GM12891 (cell line): Measurements from ENCODE around the gene SNAI1.
A peak's percentile ranks its signal among the peaks of the same experiment; 100 is the strongest.

Source experiments
- DNase-seq: peaks from one replicate; pipeline ENCODE4 v3.0.0; 2011; ENCODE audit warnings: low spot score; ENCODE audit not compliant: insufficient read length
- FAIRE-seq: peaks from 2 replicates; lab custom pipeline; 2011; peaks lifted over from hg19 to GRCh38; lab: Jason Lieb, UNC
- PAX5 ChIP-seq: IDR thresholded peaks from 2 replicates; pipeline ENCODE4 v1.6.1; 2011; ENCODE audit warnings: low read length, moderate library complexity, mild to moderate bottlenecking; ENCODE audit not compliant: insufficient read depth, severe bottlenecking
- POLR2A ChIP-seq: IDR thresholded peaks from 2 replicates; pipeline ENCODE4 v1.6.1; 2011; ENCODE audit warnings: low read depth, low read length, control low read depth
- POLR2AphosphoS5 ChIP-seq: IDR thresholded peaks from 2 replicates; pipeline ENCODE4 v1.6.1; 2011; ENCODE audit warnings: low read depth, low read length, control low read depth
- POU2F2 ChIP-seq: IDR thresholded peaks from 2 replicates; pipeline ENCODE4 v1.6.1; 2011; ENCODE audit warnings: low read depth, mild to moderate bottlenecking, control low read depth, low read length, moderate library complexity
- SPI1 ChIP-seq: IDR thresholded peaks from 2 replicates; pipeline ENCODE4 v1.6.1; 2011; ENCODE audit warnings: low read depth, low read length, control low read depth
- TAF1 ChIP-seq: IDR thresholded peaks from 2 replicates; pipeline ENCODE4 v1.6.1; 2011; ENCODE audit warnings: low read depth, low read length, control low read depth

SNAI1 gene

DNA sequence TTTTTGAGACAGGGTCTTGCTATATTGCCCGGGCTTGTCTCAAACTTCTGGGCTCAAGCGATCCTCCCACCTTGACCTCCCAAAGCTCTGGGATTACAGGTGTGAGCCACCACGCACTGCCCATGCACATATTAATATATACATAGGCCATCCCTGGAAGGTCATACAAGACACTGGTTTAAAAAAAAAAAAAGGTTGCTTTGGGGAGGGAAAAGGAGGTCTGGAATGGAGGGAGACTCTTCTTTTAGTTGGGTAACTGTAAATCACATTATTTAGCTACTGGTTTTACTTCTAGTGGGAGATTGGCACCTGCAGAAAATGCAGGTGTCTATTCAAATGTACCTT is 4.1 kb upstream of the SNAI1 start:
- FAIRE-seq (no peak), DNase-seq (no peak)
- TF ChIP-seq POLR2AphosphoS5, result no peak
- no peak for TF ChIP-seq POU2F2
- TF ChIP-seq PAX5, result no peak
- no peak for TF ChIP-seq SPI1
- no peak for TF ChIP-seq TAF1
- TF ChIP-seq POLR2A, result no peak

DNA sequence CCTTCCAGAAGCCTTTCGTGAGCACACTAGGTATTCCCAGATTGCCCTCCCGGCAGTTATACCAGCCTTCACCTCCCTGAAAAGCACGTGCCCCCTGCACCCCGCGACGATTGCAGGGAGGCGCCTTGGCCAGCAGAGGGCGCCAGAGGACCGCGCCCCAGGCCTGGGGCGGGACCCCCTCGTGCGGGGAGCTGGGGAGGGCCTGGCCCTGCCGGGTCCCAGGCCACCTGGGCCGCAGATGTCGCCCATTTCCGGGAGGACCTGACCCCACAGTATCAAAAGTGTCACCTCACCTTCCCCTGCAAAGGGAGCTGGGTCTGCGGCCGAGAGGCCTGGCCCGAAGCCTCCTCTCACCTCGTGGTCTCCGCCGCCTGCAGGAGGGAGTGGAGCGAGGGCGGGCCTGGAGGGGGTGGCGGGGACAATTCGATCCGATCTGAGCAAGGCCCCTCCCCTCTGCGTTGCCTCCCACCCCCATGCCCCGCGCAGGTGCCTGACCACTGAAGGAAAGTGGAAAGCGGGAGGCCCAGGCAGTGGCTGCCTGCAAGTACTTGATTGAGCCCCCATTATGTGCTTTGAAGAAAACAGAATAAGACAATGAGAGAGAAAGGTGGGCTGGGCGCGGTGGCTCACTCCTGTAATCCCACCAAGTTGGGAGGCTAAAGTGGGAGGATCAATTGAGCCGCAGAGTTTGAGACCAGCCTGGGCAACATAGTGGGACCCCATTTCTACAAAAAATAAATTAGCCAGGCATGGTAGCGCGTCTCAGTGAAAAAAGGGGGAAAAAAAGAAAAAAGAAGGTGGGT is 3.5 kb upstream of the SNAI1 start:
- DNase-seq (peak; percentile 76), FAIRE-seq (peak; percentile 60)
- TF ChIP-seq SPI1 (no peak), TAF1 (no peak), POLR2A (no peak), POLR2AphosphoS5 (no peak), POU2F2 (no peak)

DNA sequence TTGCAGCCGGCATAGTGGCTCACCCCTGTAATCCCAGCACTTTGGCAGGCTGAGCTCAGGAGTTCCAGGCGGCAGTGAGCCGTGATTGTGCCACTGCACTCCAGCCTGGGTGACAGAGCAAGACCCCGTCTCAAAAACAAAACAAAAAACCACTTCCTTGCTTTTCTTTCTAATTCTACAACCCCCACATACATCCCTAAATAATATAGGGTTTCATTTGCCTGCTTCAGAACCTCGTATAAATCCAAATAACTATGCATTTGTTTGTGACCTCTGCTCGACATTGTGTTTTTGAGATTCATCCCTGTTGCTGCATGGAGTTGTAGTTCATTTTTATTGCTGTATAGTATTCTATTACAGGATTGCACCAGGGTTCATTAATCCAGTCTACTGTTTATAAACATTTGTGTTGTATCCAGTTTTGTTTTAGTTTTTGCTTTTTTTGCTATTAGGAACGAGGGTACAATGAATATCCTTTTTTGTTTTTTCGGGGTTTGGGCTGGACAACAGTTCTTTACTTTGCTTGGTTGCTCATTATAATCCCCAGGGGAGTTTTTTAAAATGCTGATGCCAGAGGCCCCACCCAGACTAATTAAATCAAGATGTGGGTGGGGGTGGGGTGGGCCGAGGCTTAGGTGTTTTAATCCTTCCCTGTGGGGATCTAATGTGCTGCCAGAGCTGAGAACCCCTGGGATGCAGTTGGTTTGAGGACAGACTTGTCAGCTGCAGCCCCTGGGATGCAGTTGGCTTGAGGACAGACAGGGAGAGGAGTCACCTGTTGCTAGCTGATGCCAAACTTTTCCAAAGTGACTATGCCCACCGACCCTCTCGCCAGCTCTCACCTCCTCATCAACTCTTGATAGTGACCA is 2.4 kb upstream of the SNAI1 start:
- TF ChIP-seq TAF1 (no peak), PAX5 (no peak), POU2F2 (no peak), SPI1 (no peak), POLR2AphosphoS5 (no peak), POLR2A (no peak)
- no peak for DNase-seq

DNA sequence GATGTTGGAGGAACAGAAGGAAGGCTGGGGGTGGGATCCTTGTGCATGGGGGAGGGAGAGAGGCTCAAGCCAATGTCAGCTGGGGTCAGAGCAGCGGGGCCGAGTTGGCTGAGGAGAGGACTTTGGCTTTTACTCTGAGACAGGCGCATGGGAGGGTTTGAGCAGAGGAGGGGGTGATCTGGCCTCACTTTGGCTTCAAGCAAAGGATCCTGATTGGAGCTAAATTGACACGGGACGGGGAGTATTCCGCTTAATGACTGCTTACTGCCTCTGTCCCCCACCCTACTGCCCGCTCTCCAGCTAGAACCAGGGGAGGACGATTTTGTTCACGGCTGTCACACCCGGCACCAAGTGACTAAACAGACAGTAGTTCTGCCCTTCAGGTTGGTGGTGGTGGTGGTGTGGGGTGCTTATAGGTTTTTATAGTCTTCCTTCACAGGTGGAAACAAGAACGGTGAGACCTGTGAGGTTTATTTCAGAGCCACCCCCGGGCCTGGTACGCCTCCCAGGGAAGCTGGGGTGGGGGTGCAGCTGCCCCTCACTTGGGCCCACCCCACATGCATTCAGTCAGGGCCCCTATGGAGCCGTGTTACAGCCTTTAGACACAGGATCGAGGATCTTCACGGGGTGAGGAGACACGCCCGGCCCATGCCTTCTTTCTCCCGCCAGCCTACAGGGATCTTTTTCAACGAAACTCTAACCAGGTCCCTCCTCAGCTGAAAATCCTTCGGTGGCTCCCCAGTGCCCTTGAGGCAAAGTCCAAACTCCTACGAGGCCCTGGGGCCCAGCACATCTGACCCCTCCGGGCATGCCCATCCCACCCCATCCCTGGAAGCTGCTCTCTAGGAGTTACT is 1.3 kb upstream of the SNAI1 start:
- no peak for TF ChIP-seq POLR2AphosphoS5
- TF ChIP-seq PAX5, result no peak
- TF ChIP-seq SPI1, result no peak
- no peak for TF ChIP-seq POLR2A
- TF ChIP-seq TAF1, result no peak
- TF ChIP-seq POU2F2, result no peak
- FAIRE-seq (no peak), DNase-seq (no peak)

More for the DNA sequence above, 2.4 kb upstream of the SNAI1 start:
- no peak for FAIRE-seq

DNA sequence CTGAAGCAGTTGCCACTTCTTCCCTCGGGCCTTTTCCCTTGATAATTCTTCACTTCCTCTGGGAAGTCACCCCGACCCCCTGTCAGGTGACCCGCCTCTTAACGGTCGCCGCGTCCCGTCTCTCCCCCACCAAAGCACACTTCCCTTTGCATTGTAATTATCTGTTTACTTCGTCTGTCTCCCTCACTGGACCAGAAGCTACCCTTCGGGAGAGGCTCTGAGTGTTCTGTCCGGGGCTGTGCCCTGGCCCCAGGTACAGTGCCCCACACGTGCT is 771 bp upstream of the SNAI1 start:
- FAIRE-seq, result no peak
- no peak for DNase-seq
- TF ChIP-seq SPI1 (no peak), POLR2AphosphoS5 (no peak), POLR2A (no peak), POU2F2 (no peak), TAF1 (no peak)

DNA sequence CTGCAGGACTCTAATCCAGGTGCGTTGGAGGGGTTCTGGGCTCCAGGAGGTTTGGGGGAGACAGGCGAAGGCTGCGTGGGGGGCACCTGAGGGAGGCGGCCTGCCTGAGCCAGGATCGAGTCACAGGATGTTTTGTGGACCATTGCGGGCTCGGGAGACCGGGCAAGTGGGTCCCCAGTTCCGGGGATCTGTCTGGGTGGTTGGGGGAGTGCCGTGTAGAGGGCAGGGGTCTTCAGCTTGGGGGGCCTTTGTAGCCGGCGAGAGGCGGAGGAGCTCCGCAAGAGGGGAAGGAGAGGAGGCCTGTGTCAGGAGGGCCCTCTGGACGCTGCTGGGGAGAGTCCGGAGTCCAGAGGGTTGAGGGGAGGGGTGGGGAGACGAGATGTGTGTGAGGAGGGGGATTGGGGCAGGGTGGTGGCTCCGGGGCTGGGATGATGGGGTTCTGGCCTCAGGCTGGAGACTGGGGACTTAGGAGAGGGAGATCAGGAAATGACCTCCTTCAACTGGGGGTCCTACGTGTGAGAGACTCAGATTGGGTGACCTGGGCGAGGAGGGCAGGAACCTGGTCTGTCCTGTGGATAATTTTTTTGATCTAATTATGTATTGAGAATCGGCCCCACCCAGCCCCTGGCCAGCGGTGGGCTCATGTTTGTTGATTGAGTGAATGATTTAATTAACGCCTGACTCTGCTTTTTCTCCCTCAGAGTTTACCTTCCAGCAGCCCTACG is 505 bp downstream of the SNAI1 start:
- TF ChIP-seq PAX5 (no peak), TAF1 (no peak), POLR2A (no peak), SPI1 (no peak), POLR2AphosphoS5 (no peak)
- FAIRE-seq, result no peak

DNA sequence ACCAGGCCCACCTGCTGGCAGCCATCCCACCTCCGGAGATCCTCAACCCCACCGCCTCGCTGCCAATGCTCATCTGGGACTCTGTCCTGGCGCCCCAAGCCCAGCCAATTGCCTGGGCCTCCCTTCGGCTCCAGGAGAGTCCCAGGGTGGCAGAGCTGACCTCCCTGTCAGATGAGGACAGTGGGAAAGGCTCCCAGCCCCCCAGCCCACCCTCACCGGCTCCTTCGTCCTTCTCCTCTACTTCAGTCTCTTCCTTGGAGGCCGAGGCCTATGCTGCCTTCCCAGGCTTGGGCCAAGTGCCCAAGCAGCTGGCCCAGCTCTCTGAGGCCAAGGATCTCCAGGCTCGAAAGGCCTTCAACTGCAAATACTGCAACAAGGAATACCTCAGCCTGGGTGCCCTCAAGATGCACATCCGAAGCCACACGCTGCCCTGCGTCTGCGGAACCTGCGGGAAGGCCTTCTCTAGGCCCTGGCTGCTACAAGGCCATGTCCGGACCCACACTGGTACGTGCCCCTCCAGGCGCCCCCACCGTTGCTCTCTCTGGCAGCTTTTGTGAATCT is 1.1 kb downstream of the SNAI1 start:
- DNase-seq (no peak), FAIRE-seq (no peak)
- no peak for TF ChIP-seq POU2F2
- TF ChIP-seq TAF1, result no peak
- TF ChIP-seq POLR2AphosphoS5, result no peak
- TF ChIP-seq SPI1, result no peak
- no peak for TF ChIP-seq POLR2A
- no peak for TF ChIP-seq PAX5

More for the DNA sequence above, 505 bp downstream of the SNAI1 start:
- DNase-seq, result no peak

DNA sequence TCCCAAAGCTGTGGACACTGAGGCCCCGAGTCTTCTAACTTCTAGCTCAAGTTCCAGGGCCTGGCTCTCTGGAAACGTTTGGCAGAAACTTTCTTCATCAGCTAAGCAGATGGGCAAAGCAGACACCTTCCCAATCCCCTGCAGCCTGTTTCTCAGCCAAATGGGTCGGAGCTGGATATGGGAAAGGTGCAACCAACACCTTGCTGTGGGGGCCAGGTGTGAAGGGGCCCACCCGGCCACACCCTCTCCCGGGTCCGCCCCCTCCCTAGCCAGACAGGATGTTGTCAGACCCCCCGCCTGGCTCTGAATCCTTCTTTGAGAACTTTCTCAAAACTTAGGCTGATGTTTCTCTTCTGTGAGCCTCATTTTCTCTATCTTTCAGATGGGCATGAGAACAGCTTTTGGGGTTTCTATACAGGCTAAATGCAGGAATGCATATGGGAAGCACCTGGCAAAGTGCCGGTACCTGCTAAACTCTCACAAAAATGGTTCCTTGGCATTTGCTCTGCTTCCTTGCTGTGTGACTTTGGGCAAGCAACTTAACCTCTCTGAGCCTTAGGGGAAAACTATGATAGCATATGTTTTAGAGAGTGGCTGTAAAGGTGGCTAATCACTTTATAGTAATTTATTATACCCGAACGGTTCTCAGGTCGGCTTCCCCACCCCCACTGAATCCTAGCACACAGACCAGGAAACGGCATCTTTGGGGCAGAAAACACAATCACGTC is 1.8 kb downstream of the SNAI1 start:
- no peak for FAIRE-seq

More for the DNA sequence above, 1.8 kb downstream of the SNAI1 start:
- no peak for DNase-seq
- TF ChIP-seq POLR2AphosphoS5 (no peak), POU2F2 (no peak), POLR2A (no peak), TAF1 (no peak), SPI1 (no peak), PAX5 (no peak)
